Measurements from ENCODE around the gene APMAP. TPM values are rescaled to one million over a fixed set of nuclear protein-coding genes. Genes with fewer than 3 reads are reported as not detected.
A peak's percentile ranks its signal among the peaks of the same experiment; 100 is the strongest.

APMAP gene
- total and polyA plus RNA-seq, 2 of the 13 experiments (the other 11 are each of a cell fraction or from before 2014, with no cell fraction given): 168 to 214 TPM

DNA sequence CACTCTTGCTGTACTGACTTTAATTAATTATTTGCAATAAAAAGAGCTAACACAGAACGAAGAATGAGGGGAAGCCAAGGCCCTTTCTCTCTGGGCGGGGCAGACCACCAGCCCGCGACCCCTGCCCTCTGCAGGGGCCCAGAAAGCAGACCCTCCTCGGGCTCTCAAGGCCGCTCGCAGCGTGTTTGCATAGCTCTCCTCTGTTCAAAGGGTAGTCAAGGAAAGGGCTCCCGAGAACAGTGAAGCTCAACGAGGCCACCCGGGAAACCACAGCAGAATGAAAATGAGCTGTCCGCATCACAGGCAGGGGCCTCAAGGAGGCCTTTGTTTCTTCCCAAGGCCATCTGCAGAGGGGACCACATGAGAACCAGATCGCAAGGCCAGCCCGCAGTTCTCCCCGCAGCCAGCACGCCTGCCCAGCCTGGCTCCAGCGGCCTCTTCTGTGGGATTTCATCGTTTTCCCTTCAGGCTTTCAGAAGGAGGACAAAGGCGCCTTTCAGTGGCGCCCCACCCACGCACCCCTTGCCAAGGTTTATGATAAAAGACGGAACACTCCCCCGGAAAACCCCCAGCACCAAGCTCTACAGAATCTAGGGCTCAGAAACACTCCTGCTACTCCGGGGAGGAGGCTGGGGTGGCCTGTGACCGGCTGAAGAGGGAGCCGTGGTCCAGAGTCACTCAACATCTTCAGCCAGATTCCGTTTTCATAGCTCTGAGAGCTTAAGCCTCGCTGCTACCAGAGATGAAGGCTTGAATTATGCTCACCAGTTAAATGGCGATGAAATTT lies 40.1 kb upstream of the APMAP start:
- peak overlapping the region; percentile 12 to 56 (median 22); a peak in 5 of 6 replicates for H3K4me3 ChIP-seq (replicated peaks in 1 of 3; ENCODE audit: insufficient read depth in 1 of 3, low read depth in 2 of 3, low read length in 3 of 3)
- BruUV-seq (replicated peaks): no TSS peak
- in situ Hi-C loops (cut with HindIII; ENCODE audit: extremely low pct_ligation_motif_present, low pct_unique_long_range_greater_than_20kb): no loop called here
- no peaks in the 10 kb centered on the region for H3K27me3 ChIP-seq (ENCODE audit: control insufficient read depth in 1 of 2, insufficient read depth in 2 of 2, low read length in 2 of 2)
- WGBS (ENCODE audit: low lambda C conversion rate): 9% methylated on average over 28 of the region's 29 CpGs
- peaks cover 64% of the 10 kb centered on the region for H3K4me1 ChIP-seq (ENCODE audit: insufficient read depth, low read length)
- no peak overlapping the region for H2AFZ ChIP-seq (ENCODE audit: low read length)
- CTCF ChIA-PET (ENCODE audit: low intra/inter-chr PET ratio, low total read pairs): interaction anchor here (1.0 kb wide), 1 partner anchor 38 kb away, joined by 3 read pairs; no protein-coding TSS in a partner anchor
- no peaks in the 10 kb centered on the region for H4K20me1 ChIP-seq (ENCODE audit: insufficient read depth, low read length)
- DNase-seq (ENCODE audit: low spot score) (peak; percentile 88), ATAC-seq (peak; percentile 91), FAIRE-seq (peak; percentile 70)
- H3K36me3 ChIP-seq (replicated peaks in 1 of 2; ENCODE audit: control insufficient read depth in 1 of 2, insufficient read depth in 2 of 2, low read length in 2 of 2): no peaks in the 10 kb centered on the region
- peak overlapping the region; percentile 72 for H3K4me2 ChIP-seq (ENCODE audit: low read depth, low read length)
- POLR2A ChIA-PET: interaction anchor here (0.8 to 4.3 kb wide), 13 partner anchors 9 to 162 kb away, joined by 3 to 77 read pairs (median 5); partner anchors contain the start of genes ACSS1 and ENTPD6
- H3K9me3 ChIP-seq (ENCODE audit: low read length): no peaks in the 10 kb centered on the region
- intact Hi-C loops (cut with micrococcal nuclease; ENCODE audit: unreplicated experiment): loop anchor here (1.0 to 5.0 kb wide), 4 partner anchors 14 to 38 kb away; no protein-coding TSS in a partner anchor
- H3K79me2 ChIP-seq (ENCODE audit: insufficient read depth, low read length): no peaks in the 10 kb centered on the region
- H3K9ac ChIP-seq (ENCODE audit: insufficient read depth, low read depth, low read length): peak overlapping the region; percentile 33; the same call in 1 of the 2 replicates
- H3K27ac ChIP-seq (ENCODE audit: extremely low read length, insufficient read depth, low read length): peak overlapping the region; percentile 55
- TF ChIP-seq, protein P1, sequence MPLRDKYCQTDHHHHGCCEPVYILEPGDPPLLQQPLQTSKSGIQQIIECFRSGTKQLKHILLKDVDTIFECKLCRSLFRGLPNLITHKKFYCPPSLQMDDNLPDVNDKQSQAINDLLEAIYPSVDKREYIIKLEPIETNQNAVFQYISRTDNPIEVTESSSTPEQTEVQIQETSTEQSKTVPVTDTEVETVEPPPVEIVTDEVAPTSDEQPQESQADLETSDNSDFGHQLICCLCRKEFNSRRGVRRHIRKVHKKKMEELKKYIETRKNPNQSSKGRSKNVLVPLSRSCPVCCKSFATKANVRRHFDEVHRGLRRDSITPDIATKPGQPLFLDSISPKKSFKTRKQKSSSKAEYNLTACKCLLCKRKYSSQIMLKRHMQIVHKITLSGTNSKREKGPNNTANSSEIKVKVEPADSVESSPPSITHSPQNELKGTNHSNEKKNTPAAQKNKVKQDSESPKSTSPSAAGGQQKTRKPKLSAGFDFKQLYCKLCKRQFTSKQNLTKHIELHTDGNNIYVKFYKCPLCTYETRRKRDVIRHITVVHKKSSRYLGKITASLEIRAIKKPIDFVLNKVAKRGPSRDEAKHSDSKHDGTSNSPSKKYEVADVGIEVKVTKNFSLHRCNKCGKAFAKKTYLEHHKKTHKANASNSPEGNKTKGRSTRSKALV (CRISPR knock-in tag; IDR thresholded peaks at IDR 0.05): no peak
- 0 out of 2 replicates have a peak, but pooled peaks have one; percentile 51 for TF ChIP-seq TP53 (CRISPR knock-in tag; conservative IDR thresholded peaks at IDR 0.05)
- peak; percentile 38 for TF ChIP-seq HNRNPLL (IDR thresholded peaks at IDR 0.05; ENCODE audit: low read depth, low read length, poor library complexity, severe bottlenecking)
- TF ChIP-seq AGO1 (IDR thresholded peaks at IDR 0.05; ENCODE audit: low read depth, low read length, poor library complexity, severe bottlenecking): peak; percentile 66
- no peak for TF ChIP-seq NFIC (IDR thresholded peaks at IDR 0.05; ENCODE audit: low read length)
- TF ChIP-seq ATF7-NPFF (CRISPR knock-in tag; IDR thresholded peaks at IDR 0.05; ENCODE audit: low read depth): no peak; the same call in none of the 2 replicates
- no peak for TF ChIP-seq CHD2 (IDR thresholded peaks at IDR 0.05; ENCODE audit: low read depth, low read length)
- TF ChIP-seq, protein P2, sequence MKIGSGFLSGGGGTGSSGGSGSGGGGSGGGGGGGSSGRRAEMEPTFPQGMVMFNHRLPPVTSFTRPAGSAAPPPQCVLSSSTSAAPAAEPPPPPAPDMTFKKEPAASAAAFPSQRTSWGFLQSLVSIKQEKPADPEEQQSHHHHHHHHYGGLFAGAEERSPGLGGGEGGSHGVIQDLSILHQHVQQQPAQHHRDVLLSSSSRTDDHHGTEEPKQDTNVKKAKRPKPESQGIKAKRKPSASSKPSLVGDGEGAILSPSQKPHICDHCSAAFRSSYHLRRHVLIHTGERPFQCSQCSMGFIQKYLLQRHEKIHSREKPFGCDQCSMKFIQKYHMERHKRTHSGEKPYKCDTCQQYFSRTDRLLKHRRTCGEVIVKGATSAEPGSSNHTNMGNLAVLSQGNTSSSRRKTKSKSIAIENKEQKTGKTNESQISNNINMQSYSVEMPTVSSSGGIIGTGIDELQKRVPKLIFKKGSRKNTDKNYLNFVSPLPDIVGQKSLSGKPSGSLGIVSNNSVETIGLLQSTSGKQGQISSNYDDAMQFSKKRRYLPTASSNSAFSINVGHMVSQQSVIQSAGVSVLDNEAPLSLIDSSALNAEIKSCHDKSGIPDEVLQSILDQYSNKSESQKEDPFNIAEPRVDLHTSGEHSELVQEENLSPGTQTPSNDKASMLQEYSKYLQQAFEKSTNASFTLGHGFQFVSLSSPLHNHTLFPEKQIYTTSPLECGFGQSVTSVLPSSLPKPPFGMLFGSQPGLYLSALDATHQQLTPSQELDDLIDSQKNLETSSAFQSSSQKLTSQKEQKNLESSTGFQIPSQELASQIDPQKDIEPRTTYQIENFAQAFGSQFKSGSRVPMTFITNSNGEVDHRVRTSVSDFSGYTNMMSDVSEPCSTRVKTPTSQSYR (CRISPR knock-in tag; IDR thresholded peaks at IDR 0.05; ENCODE audit: borderline replicate concordance): no peak; the same call in 1 of the 2 replicates
- TF ChIP-seq ZNF530 (CRISPR knock-in tag; IDR thresholded peaks at IDR 0.05; ENCODE audit: low read depth): no peak
- TF ChIP-seq ZNF780A (CRISPR knock-in tag; IDR thresholded peaks at IDR 0.05): no peak
- no peak for TF ChIP-seq ZNF34 (CRISPR knock-in tag; IDR thresholded peaks at IDR 0.05; ENCODE audit: borderline replicate concordance)
- TF ChIP-seq GABPB1 (CRISPR knock-in tag; IDR thresholded peaks at IDR 0.05): peak; percentile 40; the same call in 1 of the 2 replicates
- TF ChIP-seq ZNF629 (CRISPR knock-in tag; conservative IDR thresholded peaks at IDR 0.05): 0 out of 2 replicates have a peak, but pooled peaks have one; percentile 35
- TF ChIP-seq STAG1 (CRISPR knock-in tag; IDR thresholded peaks at IDR 0.05): no peak; the same call in 1 of the 2 replicates
- peak; percentile 53; the same call in 1 of the 2 replicates for TF ChIP-seq ZNF772 (CRISPR knock-in tag; IDR thresholded peaks at IDR 0.05)
- TF ChIP-seq, protein P3, sequence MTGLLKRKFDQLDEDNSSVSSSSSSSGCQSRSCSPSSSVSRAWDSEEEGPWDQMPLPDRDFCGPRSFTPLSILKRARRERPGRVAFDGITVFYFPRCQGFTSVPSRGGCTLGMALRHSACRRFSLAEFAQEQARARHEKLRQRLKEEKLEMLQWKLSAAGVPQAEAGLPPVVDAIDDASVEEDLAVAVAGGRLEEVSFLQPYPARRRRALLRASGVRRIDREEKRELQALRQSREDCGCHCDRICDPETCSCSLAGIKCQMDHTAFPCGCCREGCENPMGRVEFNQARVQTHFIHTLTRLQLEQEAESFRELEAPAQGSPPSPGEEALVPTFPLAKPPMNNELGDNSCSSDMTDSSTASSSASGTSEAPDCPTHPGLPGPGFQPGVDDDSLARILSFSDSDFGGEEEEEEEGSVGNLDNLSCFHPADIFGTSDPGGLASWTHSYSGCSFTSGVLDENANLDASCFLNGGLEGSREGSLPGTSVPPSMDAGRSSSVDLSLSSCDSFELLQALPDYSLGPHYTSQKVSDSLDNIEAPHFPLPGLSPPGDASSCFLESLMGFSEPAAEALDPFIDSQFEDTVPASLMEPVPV (CRISPR knock-in tag; IDR thresholded peaks at IDR 0.05): 0 out of 2 replicates have a peak, but pooled peaks have one; percentile 35

Data from HepG2 (cell line).